NB4 (cell line): ENCODE results near the gene KLF7.
"Not testable (repeated sequence)": the region's sequence is repeated elsewhere in the genome, so short reads cannot be mapped to it uniquely, and the experiment has no call there.

Experiments used
- DNase-seq: peaks from one replicate; pipeline ENCODE4 v3.0.0; 2010; ENCODE audit warnings: low read depth
- H3K4me3 ChIP-seq: one replicate; pipeline ENCODE4 v1.5.1; 2011; ENCODE audit warnings: mild to moderate bottlenecking, low read depth, low read length, moderate library complexity
- MYC ChIP-seq: IDR thresholded peaks from 2 replicates; pipeline ENCODE4 v1.6.1; 2011; ENCODE audit warnings: low read depth, low read length
- POLR2A ChIP-seq: IDR thresholded peaks from 2 replicates; pipeline ENCODE4 v1.6.1; 2011; ENCODE audit warnings: mild to moderate bottlenecking; ENCODE audit not compliant: insufficient read length; ENCODE audit errors: extremely low read depth
- TF ChIP-seq, protein P1 (sequence below): IDR thresholded peaks from 2 replicates; pipeline ENCODE4 v1.6.1; 2011; ENCODE audit warnings: low read depth, low read length
- TF ChIP-seq, protein P2 (sequence below): IDR thresholded peaks from one replicate; pipeline ENCODE4 v1.5.1; 2012; ENCODE audit warnings: low read depth, low read length

The KLF7 gene

DNA sequence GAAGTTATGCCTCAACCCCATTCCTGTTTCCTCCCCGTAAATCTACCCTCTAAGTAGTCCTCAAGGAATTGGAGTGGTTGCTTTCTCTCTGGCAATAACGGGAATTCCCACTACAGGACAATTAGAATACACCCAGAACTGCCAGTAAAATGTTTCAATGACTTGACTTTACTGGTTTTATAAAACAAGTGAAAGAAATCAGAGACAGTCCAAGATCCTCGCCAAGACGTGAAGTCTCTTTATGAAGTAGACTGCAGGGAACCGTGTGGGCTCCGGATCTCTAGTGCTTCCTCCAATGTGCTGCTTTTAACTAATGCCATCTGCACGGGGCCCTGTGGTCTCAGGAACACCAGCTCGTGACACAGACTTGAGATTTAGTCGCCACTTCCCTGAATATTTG, 125.1 kb downstream of the KLF7 start:
- no peak for DNase-seq
- TF ChIP-seq POLR2A (no peak), MYC (no peak)
- TF ChIP-seq, protein P1, sequence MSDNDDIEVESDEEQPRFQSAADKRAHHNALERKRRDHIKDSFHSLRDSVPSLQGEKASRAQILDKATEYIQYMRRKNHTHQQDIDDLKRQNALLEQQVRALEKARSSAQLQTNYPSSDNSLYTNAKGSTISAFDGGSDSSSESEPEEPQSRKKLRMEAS = no peak
- TF ChIP-seq, protein P2, sequence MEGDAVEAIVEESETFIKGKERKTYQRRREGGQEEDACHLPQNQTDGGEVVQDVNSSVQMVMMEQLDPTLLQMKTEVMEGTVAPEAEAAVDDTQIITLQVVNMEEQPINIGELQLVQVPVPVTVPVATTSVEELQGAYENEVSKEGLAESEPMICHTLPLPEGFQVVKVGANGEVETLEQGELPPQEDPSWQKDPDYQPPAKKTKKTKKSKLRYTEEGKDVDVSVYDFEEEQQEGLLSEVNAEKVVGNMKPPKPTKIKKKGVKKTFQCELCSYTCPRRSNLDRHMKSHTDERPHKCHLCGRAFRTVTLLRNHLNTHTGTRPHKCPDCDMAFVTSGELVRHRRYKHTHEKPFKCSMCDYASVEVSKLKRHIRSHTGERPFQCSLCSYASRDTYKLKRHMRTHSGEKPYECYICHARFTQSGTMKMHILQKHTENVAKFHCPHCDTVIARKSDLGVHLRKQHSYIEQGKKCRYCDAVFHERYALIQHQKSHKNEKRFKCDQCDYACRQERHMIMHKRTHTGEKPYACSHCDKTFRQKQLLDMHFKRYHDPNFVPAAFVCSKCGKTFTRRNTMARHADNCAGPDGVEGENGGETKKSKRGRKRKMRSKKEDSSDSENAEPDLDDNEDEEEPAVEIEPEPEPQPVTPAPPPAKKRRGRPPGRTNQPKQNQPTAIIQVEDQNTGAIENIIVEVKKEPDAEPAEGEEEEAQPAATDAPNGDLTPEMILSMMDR = no peak
- no peak overlapping the region for H3K4me3 ChIP-seq

DNA sequence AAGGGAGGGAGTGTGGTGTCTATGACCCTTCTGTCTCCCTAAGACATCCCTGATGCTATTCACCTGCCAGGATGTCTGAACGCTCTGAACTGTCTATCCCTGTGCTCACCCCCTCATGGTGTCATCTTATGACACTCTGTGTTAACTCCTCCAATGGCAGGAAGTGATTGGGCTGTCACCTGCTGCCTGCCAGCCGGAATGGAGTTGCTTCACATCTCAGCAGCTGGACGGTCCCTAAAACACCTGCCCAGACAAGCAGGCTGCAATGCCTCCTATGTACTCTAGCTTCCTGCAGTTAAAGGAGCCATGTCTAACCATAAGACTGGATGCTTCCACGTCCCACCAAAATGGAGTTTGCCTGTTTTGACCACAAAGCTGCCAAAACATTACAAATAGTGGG, 126.5 kb downstream of the KLF7 start:
- no peak overlapping the region for H3K4me3 ChIP-seq
- no peak for DNase-seq
- TF ChIP-seq POLR2A = no peak
- no peak for TF ChIP-seq MYC
- TF ChIP-seq, protein P1 = no peak
- TF ChIP-seq, protein P2 = no peak

DNA sequence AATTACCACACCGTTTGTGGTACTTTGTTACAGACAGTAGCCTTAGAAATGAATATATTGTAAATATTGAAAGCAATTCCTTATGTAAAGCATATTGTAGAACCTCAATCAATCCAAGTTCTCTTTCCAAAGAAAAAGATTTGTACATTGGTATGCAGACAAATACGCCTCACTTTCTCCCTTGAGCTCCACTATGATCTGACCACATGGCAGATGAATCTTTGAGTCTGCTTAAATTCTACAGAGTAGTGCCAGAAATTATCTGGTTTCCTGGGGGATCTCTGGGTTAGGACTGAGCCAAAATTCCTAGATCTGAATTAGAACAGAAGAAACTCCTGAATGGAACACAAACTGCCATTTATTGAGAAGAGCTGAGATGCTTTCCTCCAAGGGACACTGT, 127.4 kb downstream of the KLF7 start:
- TF ChIP-seq, protein P1 = no peak
- TF ChIP-seq MYC (no peak), POLR2A (no peak)
- DNase-seq = no peak
- no peak overlapping the region for H3K4me3 ChIP-seq

DNA sequence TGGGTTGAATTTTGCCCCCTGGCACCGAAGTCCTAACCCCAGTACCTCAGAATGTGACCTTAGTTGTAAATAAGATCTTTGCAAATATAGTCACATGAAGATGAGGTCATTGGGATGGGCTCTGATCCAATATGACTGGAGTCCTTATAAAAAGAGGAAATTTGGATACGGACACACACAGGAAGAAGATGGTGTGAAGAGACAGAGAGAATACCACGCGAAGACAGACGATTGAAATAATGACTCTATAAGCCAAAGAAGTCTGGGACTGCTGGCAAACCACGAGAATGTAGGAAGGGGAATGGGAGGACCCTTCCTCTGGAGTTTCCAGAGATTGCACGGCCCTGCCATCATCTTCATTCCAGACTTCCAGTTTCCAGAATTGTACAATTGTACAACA, 127.9 kb downstream of the KLF7 start:
- H3K4me3 ChIP-seq = no peak overlapping the region
- TF ChIP-seq, protein P1 = no peak
- TF ChIP-seq MYC (no peak), POLR2A (no peak)
- TF ChIP-seq, protein P2 = no peak
- DNase-seq = no peak

DNA sequence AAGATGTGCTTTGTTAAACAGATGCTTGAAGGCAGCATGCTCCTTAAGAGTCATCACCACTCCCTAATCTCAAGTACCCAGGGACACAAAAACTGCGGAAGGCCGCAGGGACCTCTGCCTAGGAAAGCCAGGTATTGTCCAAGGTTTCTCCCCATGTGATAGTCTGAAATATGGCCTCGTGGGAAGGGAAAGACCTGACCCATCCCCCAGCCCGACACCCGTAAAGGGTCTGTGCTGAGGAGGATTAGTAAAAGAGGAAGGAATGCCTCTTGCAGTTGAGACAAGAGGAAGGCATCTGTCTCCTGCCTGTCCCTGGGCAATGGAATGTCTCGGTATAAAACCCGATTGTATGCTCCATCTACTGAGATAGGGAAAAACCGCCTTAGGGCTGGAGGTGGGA, 128.7 kb downstream of the KLF7 start:
- DNase-seq, H3K4me3 ChIP-seq: not testable (repeated sequence)

DNA sequence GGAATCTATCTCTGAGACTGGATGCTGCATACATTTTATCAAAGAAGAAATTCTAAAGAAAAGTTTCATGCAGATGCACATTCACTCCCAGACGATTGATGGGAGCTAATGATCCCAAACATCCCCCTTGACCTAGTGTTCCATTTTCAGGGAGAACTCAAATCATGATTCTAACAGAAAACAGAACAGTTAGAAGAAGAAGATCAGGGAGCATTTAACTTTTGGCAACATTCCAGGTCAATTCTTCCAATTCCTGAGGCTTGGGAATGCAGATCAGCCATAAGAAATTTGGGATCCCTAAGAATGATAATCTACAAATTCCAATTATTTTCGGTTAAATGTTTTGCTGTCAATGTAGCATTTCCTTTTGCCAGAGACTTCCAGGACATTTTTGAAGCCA, 129.9 kb downstream of the KLF7 start:
- TF ChIP-seq, protein P1 = no peak
- no peak for TF ChIP-seq MYC
- TF ChIP-seq, protein P2 = no peak
- no peak for TF ChIP-seq POLR2A
- H3K4me3 ChIP-seq = no peak overlapping the region

DNA sequence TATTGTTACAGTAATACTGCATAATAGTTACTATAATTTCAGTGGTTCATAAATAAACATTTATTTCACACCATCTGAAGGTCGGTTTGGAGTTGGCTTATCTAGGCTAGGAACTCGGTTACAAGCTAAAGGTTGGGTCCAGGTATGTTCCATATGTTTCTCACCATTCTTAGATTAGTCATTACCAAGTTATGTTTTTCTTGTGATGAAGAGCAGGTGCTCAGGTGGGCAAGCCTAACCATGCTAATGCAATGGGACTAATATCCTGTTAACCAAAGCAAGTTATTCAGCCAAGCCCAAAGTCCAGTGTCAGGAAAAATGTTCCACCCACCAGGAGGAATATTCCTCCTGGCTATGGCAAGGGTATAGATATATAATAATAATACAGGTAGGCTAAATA, 133.3 kb downstream of the KLF7 start:
- TF ChIP-seq MYC = no peak
- TF ChIP-seq, protein P1 = no peak
- no peak for DNase-seq
- no peak overlapping the region for H3K4me3 ChIP-seq

More for the DNA sequence above, 129.9 kb downstream of the KLF7 start:
- DNase-seq = no peak
